Smooth muscle cell (in vitro differentiated cells): Measurements from ENCODE around the gene XIRP1. TPM values are rescaled to one million over a fixed set of nuclear protein-coding genes. Genes with fewer than 3 reads are reported as not detected.

ENCODE experiments used
- DNase-seq: peaks from one replicate; lab custom pipeline; 2025; ENCODE audit not compliant: unreplicated experiment; lab: John Stamatoyannopoulos, UW
- H2AFZ ChIP-seq: fragments of 200-600 bp; sonication (generic); 2 replicates; pipeline ENCODE4 v1.6.0; 2016; ENCODE audit warnings: antibody characterized with exemption, low read depth, mild to moderate bottlenecking
- H3F3A ChIP-seq: fragments of 200-600 bp; sonication (generic); 2 replicates; pipeline ENCODE4 v1.6.0; 2017; ENCODE audit warnings: antibody characterized with exemption, low read depth
- H3K27ac ChIP-seq: fragments of 200-600 bp; sonication (generic); 2 replicates; pipeline ENCODE4 v1.5.1; 2016; ENCODE audit warnings: low read depth, mild to moderate bottlenecking
- H3K27me3 ChIP-seq: fragments of 200-600 bp; sonication (generic); 2 replicates; pipeline ENCODE4 v1.6.1; 2016; ENCODE audit warnings: low read depth, mild to moderate bottlenecking
- H3K36me3 ChIP-seq: fragments of 200-600 bp; sonication (generic); 2 replicates; pipeline ENCODE4 v1.5.1; 2016; ENCODE audit warnings: low read depth
- H3K4me1 ChIP-seq: fragments of 200-600 bp; sonication (generic); 2 replicates; pipeline ENCODE4 v1.5.1; 2016; ENCODE audit warnings: low read depth
- H3K4me2 ChIP-seq: fragments of 200-600 bp; sonication (generic); 2 replicates; pipeline ENCODE4 v1.6.0; 2016; ENCODE audit warnings: mild to moderate bottlenecking
- H3K4me3 ChIP-seq: fragments of 200-600 bp; sonication (generic); 2 replicates; pipeline ENCODE4 v1.5.1; 2016; ENCODE audit warnings: mild to moderate bottlenecking
- H3K79me2 ChIP-seq: fragments of 200-600 bp; sonication (generic); 2 replicates; pipeline ENCODE4 v1.6.0; 2016; ENCODE audit warnings: low read depth, mild to moderate bottlenecking
- H3K9ac ChIP-seq: fragments of 200-600 bp; sonication (generic); 2 replicates; pipeline ENCODE4 v1.6.0; 2016; ENCODE audit warnings: low read depth
- H3K9me3 ChIP-seq: fragments of 200-600 bp; sonication (generic); replicated peaks from 2 replicates; pipeline ENCODE4 v1.5.1; 2016; ENCODE audit warnings: low read depth
- H4K20me1 ChIP-seq: fragments of 200-600 bp; sonication (generic); 2 replicates; pipeline ENCODE4 v1.6.0; 2016; ENCODE audit warnings: low read depth
- WGBS: methylation state at CpG from one replicate; pipeline ENCODE4 v1.1.7; 2016; ENCODE audit warnings: low lambda C conversion rate; 5-methylcytosine and 5-hydroxymethylcytosine counted together
- polyA plus RNA-seq: library from polyadenylated mRNA; unstranded; fragments of >200 nt; fragmentation: Nextera tagmentation; extraction: Ambion mirVana; gene quantifications from 2 replicates; pipeline ENCODE4 v1.2.1, GENCODE V29; 2016
- total RNA-seq: library from RNA; depleted of rRNA; stranded (reverse); fragments of >200 nt; gene quantifications from 2 replicates; pipeline ENCODE4 v1.2.3, GENCODE V29; 2014
- TF ChIP-seq, protein P1 (sequence below): fragments of 200-600 bp; sonication (generic); IDR thresholded peaks from 2 replicates; pipeline ENCODE4 v1.5.1; 2017; ENCODE audit warnings: borderline replicate concordance, mild to moderate bottlenecking, antibody characterized with exemption; ENCODE audit not compliant: insufficient read depth, poor library complexity, severe bottlenecking

XIRP1 gene
- total and polyA plus RNA-seq, 2 experiments from 2014 or later: 0.13 to 0.75 TPM

DNA sequence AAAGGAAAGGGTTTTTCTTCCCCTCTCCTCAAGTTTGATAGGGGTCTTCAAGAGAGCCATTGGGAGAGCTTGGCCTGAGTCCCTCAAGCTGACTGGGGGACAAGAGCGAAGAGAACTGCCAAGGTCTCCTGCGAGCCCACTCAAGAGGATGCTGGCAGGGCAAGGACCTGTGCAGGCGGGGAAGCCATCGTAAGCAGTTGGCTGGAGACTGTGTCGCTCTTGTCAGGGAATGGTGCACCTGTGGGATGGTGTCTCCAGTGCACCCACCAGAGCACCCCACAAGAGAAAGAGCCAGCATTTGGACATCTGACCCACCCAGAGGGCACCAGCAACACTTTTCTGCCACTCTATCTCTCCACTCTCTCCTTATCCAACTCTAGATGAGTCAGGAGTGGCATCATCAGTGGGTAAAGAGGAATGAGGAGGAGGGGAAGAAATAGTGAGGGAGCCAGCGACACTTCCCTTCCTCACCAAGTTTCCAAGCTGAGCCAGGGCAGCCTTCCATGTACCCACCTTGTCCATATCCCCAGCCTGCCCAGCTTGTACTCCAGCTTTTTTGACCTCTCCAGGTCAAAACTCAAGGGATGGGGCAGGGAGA lies 13.6 kb upstream of the XIRP1 start:
- DNase-seq: no peak
- no peaks in the 10 kb centered on the region for H3K27me3 ChIP-seq
- TF ChIP-seq, protein P1, sequence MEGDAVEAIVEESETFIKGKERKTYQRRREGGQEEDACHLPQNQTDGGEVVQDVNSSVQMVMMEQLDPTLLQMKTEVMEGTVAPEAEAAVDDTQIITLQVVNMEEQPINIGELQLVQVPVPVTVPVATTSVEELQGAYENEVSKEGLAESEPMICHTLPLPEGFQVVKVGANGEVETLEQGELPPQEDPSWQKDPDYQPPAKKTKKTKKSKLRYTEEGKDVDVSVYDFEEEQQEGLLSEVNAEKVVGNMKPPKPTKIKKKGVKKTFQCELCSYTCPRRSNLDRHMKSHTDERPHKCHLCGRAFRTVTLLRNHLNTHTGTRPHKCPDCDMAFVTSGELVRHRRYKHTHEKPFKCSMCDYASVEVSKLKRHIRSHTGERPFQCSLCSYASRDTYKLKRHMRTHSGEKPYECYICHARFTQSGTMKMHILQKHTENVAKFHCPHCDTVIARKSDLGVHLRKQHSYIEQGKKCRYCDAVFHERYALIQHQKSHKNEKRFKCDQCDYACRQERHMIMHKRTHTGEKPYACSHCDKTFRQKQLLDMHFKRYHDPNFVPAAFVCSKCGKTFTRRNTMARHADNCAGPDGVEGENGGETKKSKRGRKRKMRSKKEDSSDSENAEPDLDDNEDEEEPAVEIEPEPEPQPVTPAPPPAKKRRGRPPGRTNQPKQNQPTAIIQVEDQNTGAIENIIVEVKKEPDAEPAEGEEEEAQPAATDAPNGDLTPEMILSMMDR: no peak
- no peak overlapping the region for H3K27ac ChIP-seq
- H3K9me3 ChIP-seq: no peaks in the 10 kb centered on the region
- H4K20me1 ChIP-seq: no peaks in the 10 kb centered on the region
- no peak overlapping the region for H3K9ac ChIP-seq
- H3K36me3 ChIP-seq: no peaks in the 10 kb centered on the region
- WGBS: 93% methylated on average over 6 of the region's 6 CpGs
- peaks cover 12% of the 10 kb centered on the region for H3K4me1 ChIP-seq
- H3K4me3 ChIP-seq: no peak overlapping the region
- H2AFZ ChIP-seq: no peak overlapping the region
- no peaks in the 10 kb centered on the region for H3K79me2 ChIP-seq
- no peak overlapping the region for H3K4me2 ChIP-seq
- peaks cover 6% of the 10 kb centered on the region for H3F3A ChIP-seq

DNA sequence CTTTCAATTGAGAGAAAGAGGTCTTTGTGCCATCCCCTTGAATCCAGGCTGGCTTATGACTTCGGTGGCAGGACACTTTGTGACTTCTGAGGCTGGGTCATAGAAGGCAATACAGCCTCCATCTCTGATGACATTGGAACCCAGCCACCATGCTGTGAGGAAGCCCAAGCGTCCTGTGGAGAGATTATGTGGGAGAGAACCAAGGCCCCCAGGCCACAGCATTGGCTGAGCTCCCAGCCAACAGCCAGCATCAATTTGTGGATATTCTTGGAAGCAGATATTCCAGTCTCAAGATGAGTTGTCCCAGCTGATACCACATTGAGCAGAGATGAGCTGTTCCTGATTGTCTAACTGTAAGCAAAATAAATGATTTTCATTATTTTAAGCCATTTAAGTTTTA lies 12.7 kb upstream of the XIRP1 start:
- WGBS: 90% methylated on average over 2 of the region's 2 CpGs
- Histone ChIP-seq H3K27me3 (no peaks in the 10 kb centered on the region), H3K9me3 (no peaks in the 10 kb centered on the region), H3F3A (peaks cover 6% of the 10 kb centered on the region), H3K36me3 (no peaks in the 10 kb centered on the region), H3K27ac (no peak overlapping the region), H4K20me1 (no peaks in the 10 kb centered on the region), H2AFZ (no peak overlapping the region), H3K9ac (no peak overlapping the region), H3K4me2 (no peak overlapping the region), H3K4me3 (no peak overlapping the region), H3K4me1 (peaks cover 12% of the 10 kb centered on the region), H3K79me2 (no peaks in the 10 kb centered on the region)
- no peak for DNase-seq
- TF ChIP-seq, protein P1: no peak

DNA sequence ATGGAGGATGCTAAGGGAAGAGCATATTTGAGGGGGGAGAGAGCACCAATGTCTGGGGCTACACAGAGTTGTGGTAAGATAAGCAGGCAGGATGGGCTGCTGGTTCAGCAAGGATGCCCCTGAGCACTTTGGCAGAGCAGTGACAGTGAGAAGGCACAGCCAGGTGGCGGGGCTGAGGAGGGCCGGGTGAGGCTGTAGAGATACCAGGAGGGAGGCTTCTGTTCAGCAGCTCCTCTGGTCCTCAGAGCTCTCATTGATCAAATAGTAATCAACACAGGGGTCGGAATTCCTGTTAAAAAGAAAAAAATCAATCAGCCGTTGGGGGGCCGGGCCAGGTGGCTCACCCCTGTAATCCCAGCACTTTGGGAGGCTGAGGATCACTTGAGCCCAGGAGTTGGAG lies 11.5 kb upstream of the XIRP1 start:
- Histone ChIP-seq H3K9ac (no peak overlapping the region), H3K4me1 (peaks cover 12% of the 10 kb centered on the region), H3K36me3 (no peaks in the 10 kb centered on the region), H3K4me2 (no peak overlapping the region), H3K4me3 (no peak overlapping the region), H3K9me3 (no peaks in the 10 kb centered on the region), H4K20me1 (no peaks in the 10 kb centered on the region), H3K27ac (no peak overlapping the region), H2AFZ (no peak overlapping the region), H3K79me2 (no peaks in the 10 kb centered on the region), H3K27me3 (no peaks in the 10 kb centered on the region), H3F3A (peaks cover 6% of the 10 kb centered on the region)
- WGBS: 97% methylated on average over 5 of the region's 5 CpGs
- DNase-seq: no peak
- TF ChIP-seq, protein P1: no peak

DNA sequence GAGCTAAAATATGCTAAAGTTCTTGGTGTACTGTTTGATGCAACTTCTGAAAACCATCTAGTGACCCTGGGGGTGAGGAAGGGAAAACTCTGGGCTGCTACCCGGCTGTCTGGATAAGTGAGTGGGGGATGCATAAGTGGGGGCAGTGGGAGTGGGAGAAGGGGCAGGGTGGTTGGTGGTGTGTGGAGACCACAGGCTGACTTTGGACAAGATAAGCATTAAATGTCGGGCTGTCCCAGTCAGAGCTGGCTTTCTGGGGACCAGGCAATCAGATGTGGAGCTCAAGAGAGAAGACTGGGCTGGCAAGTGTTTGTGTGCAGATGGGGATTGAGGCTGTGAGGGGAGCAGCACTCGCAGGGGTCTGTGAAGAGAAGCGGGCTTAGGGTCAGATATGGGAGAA lies 11.0 kb upstream of the XIRP1 start:
- Histone ChIP-seq H3K79me2 (no peaks in the 10 kb centered on the region), H4K20me1 (no peaks in the 10 kb centered on the region), H3K9ac (no peak overlapping the region), H3K27ac (no peak overlapping the region), H2AFZ (no peak overlapping the region), H3K4me3 (no peak overlapping the region), H3K36me3 (no peaks in the 10 kb centered on the region), H3K27me3 (no peaks in the 10 kb centered on the region), H3F3A (peaks cover 6% of the 10 kb centered on the region), H3K4me2 (no peak overlapping the region), H3K4me1 (peaks cover 10% of the 10 kb centered on the region), H3K9me3 (no peaks in the 10 kb centered on the region)
- 85% methylated on average over 4 of the region's 4 CpGs for WGBS
- DNase-seq: no peak
- TF ChIP-seq, protein P1: no peak
